ENCODE results near the gene AKR1D1. TPM values are rescaled to one million over a fixed set of nuclear protein-coding genes. Genes with fewer than 3 reads are reported as not detected.

AKR1D1 gene
- total and polyA plus RNA-seq, 2 donors (not counting 3 experiments of a cell fraction or from before 2014, with no cell fraction given), result not detected

DNA sequence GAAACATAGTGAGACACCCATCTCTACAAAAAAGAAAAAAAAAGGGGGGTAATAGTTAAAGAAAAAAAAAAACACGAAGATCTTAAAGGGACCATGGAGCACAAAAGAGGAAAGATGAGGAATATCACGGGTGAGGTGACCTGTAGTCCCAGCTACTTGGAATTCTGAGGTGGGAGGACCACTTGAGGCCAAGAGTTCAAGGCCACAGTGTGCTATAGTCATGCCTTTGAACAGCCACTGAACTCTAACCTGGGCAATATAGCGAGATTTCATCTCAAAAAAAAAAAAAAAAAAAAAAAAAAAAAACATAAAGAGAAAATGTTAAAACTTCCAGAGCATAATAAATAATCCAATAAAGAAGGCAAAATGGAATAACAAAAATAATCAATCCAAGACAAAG lies 23.6 kb downstream of the AKR1D1 start:
- Histone ChIP-seq H3K9me3 (replicated peaks; ENCODE audit: control insufficient read depth, insufficient read depth, low read length) (no peaks in the 10 kb centered on the region), H3K27ac (ENCODE audit: insufficient read depth, low read depth, low read length) (no peak overlapping the region), H4K20me1 (replicated peaks; ENCODE audit: control insufficient read depth, extremely low read depth, insufficient read depth, low read length) (no peaks in the 10 kb centered on the region), H3K27me3 (ENCODE audit: control insufficient read depth in 2 of 2, insufficient read depth in 2 of 2, low read length in 2 of 2) (no peaks in the 10 kb centered on the region), H3K4me3 (replicated peaks in 1 of 3; ENCODE audit: insufficient read depth in 1 of 3, low read depth in 1 of 3, low read length in 3 of 3) (no peak overlapping the region), H3K4me1 (ENCODE audit: control insufficient read depth, extremely low read depth, insufficient read depth, low read length) (no peaks in the 10 kb centered on the region), H3K4me2 (ENCODE audit: insufficient read depth, low read length) (no peak overlapping the region), H2AFZ (ENCODE audit: low read depth, low read length) (no peak overlapping the region), H3K36me3 (ENCODE audit: control insufficient read depth in 2 of 2, extremely low read depth in 1 of 2, insufficient read depth in 2 of 2, low read length in 2 of 2) (no peaks in the 10 kb centered on the region), H3K79me2 (ENCODE audit: control insufficient read depth, insufficient read depth, low read length) (no peaks in the 10 kb centered on the region), H3K9ac (replicated peaks; ENCODE audit: extremely low read depth, insufficient read depth, low read length) (no peak overlapping the region), H3K9me1 (replicated peaks; ENCODE audit: control insufficient read depth, extremely low read depth, insufficient read depth, low read length) (no peaks in the 10 kb centered on the region)
- TF ChIP-seq, protein P1, sequence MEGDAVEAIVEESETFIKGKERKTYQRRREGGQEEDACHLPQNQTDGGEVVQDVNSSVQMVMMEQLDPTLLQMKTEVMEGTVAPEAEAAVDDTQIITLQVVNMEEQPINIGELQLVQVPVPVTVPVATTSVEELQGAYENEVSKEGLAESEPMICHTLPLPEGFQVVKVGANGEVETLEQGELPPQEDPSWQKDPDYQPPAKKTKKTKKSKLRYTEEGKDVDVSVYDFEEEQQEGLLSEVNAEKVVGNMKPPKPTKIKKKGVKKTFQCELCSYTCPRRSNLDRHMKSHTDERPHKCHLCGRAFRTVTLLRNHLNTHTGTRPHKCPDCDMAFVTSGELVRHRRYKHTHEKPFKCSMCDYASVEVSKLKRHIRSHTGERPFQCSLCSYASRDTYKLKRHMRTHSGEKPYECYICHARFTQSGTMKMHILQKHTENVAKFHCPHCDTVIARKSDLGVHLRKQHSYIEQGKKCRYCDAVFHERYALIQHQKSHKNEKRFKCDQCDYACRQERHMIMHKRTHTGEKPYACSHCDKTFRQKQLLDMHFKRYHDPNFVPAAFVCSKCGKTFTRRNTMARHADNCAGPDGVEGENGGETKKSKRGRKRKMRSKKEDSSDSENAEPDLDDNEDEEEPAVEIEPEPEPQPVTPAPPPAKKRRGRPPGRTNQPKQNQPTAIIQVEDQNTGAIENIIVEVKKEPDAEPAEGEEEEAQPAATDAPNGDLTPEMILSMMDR (IDR thresholded peaks at IDR 0.05; ENCODE audit: extremely low read depth in 1 of 2, insufficient read depth in 1 of 2, low read depth in 1 of 2, low read length in 2 of 2), result no peak
- TF ChIP-seq POLR2AphosphoS5 (IDR thresholded peaks at IDR 0.05; ENCODE audit: insufficient read depth, low read depth, low read length) (no peak), POLR2A (IDR thresholded peaks at IDR 0.05; ENCODE audit: low read depth, low read length) (no peak)
- FAIRE-seq (no peak), DNase-seq (ENCODE audit: low read depth, low spot score) (no peak)
- BruUV-seq (replicated peaks), result no TSS peak
- POLR2A ChIA-PET, result no interaction called here
- CTCF ChIA-PET, result interaction anchor here (1.1 to 1.4 kb wide), 2 partner anchors 639 kb away, joined by 3 to 5 read pairs; no protein-coding TSS in a partner anchor
- intact Hi-C loops (cut with micrococcal nuclease), result no loop called here
- dilution Hi-C loops (cut with MboI; ENCODE audit: extremely low pct_ligation_motif_present, low sequenced_read_pairs), result no loop called here

DNA sequence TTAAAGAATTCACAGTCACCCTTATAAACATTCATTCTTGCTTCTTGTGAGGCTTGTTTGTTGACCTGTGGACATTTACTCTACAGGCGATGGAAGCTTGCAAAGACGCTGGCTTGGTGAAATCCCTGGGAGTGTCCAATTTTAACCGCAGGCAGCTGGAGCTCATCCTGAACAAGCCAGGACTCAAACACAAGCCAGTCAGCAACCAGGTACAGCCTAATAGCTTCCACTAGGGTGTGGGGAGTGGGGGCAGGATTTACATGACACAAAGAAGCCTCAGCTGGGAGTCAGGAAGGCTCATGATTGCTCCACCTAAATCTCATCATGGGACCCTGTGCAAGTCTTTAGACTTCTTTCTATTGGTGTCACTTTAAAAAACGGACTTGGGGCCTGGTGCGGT lies 29.0 kb downstream of the AKR1D1 start:
- Histone ChIP-seq H3K36me3 (ENCODE audit: control insufficient read depth in 2 of 2, extremely low read depth in 1 of 2, insufficient read depth in 2 of 2, low read length in 2 of 2) (no peaks in the 10 kb centered on the region), H3K4me1 (ENCODE audit: control insufficient read depth, extremely low read depth, insufficient read depth, low read length) (no peaks in the 10 kb centered on the region), H3K4me3 (replicated peaks in 1 of 3; ENCODE audit: insufficient read depth in 1 of 3, low read depth in 1 of 3, low read length in 3 of 3) (no peak overlapping the region), H3K27me3 (ENCODE audit: control insufficient read depth in 2 of 2, insufficient read depth in 2 of 2, low read length in 2 of 2) (no peaks in the 10 kb centered on the region), H3K27ac (ENCODE audit: insufficient read depth, low read depth, low read length) (no peak overlapping the region), H2AFZ (ENCODE audit: low read depth, low read length) (no peak overlapping the region), H3K9me3 (replicated peaks; ENCODE audit: control insufficient read depth, insufficient read depth, low read length) (no peaks in the 10 kb centered on the region), H3K9ac (replicated peaks; ENCODE audit: extremely low read depth, insufficient read depth, low read length) (no peak overlapping the region), H3K4me2 (ENCODE audit: insufficient read depth, low read length) (no peak overlapping the region), H4K20me1 (replicated peaks; ENCODE audit: control insufficient read depth, extremely low read depth, insufficient read depth, low read length) (no peaks in the 10 kb centered on the region), H3K79me2 (ENCODE audit: control insufficient read depth, insufficient read depth, low read length) (no peaks in the 10 kb centered on the region), H3K9me1 (replicated peaks; ENCODE audit: control insufficient read depth, extremely low read depth, insufficient read depth, low read length) (no peaks in the 10 kb centered on the region)
- FAIRE-seq, result no peak
- ChIA-PET POLR2A (no interaction called here), CTCF (no interaction called here)
- intact Hi-C loops (cut with micrococcal nuclease) (no loop called here), dilution Hi-C loops (cut with MboI; ENCODE audit: extremely low pct_ligation_motif_present, low sequenced_read_pairs) (no loop called here)
- DNase-seq (ENCODE audit: low read depth, low spot score), result no peak
- TF ChIP-seq POLR2AphosphoS5 (IDR thresholded peaks at IDR 0.05; ENCODE audit: insufficient read depth, low read depth, low read length) (no peak), POLR2A (IDR thresholded peaks at IDR 0.05; ENCODE audit: low read depth, low read length) (no peak), JUN (IDR thresholded peaks at IDR 0.05; ENCODE audit: borderline replicate concordance, insufficient read depth, insufficient read length, low read depth) (no peak), GATA2 (IDR thresholded peaks at IDR 0.05; ENCODE audit: insufficient read depth, insufficient read length, low read depth, low read length) (no peak), EZH2 (IDR thresholded peaks at IDR 0.05; ENCODE audit: borderline replicate concordance, low read depth, low read length, severe bottlenecking) (no peak), FOS (IDR thresholded peaks at IDR 0.05; ENCODE audit: borderline replicate concordance, insufficient read depth, low read length) (no peak), MYC (IDR thresholded peaks at IDR 0.05; ENCODE audit: low read depth, low read length) (no peak)
- TF ChIP-seq, protein P1 (IDR thresholded peaks at IDR 0.05; ENCODE audit: extremely low read depth in 1 of 2, insufficient read depth in 1 of 2, low read depth in 1 of 2, low read length in 2 of 2), result no peak
- TF ChIP-seq, protein P2, sequence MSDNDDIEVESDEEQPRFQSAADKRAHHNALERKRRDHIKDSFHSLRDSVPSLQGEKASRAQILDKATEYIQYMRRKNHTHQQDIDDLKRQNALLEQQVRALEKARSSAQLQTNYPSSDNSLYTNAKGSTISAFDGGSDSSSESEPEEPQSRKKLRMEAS (IDR thresholded peaks at IDR 0.05; ENCODE audit: insufficient read depth, insufficient read length), result no peak
- no TSS peak for BruUV-seq (replicated peaks)
